HepG2 (cell line): ENCODE data around the gene SLC6A7. TPM values are rescaled to one million over a fixed set of nuclear protein-coding genes. Genes with fewer than 3 reads are reported as not detected.
A peak's percentile ranks its signal among the peaks of the same experiment; 100 is the strongest.

Source experiments
- AKAP8 ChIP-seq: sonication (generic); formaldehyde crosslinking; IDR thresholded peaks from 2 replicates; pipeline ENCODE4 v1.5.1; 2020; ENCODE audit warnings: mild to moderate bottlenecking, missing genetic modification reagents
- CCDC6 ChIP-seq: sonication (generic); formaldehyde crosslinking; IDR thresholded peaks from 2 replicates; pipeline ENCODE4 v1.8.1; 2022; ENCODE audit warnings: mild to moderate bottlenecking, missing genetic modification reagents, moderate library complexity
- FOXK2 ChIP-seq: fragments of 450-650 bp; IDR thresholded peaks from 2 replicates; pipeline ENCODE4 v1.6.1; 2016
- HNRNPLL ChIP-seq: fragments of 200-400 bp; formaldehyde crosslinking; IDR thresholded peaks from 2 replicates; pipeline ENCODE4 v1.6.1; 2017; ENCODE audit warnings: mild to moderate bottlenecking, low read depth, low read length; ENCODE audit not compliant: poor library complexity, severe bottlenecking
- MLLT10 ChIP-seq: sonication (generic); formaldehyde crosslinking; IDR thresholded peaks from 2 replicates; pipeline ENCODE4 v1.4.0; 2020; ENCODE audit warnings: missing genetic modification reagents
- POGZ ChIP-seq: sonication (generic); formaldehyde crosslinking; IDR thresholded peaks from 2 replicates; pipeline ENCODE4 v1.4.0; 2020; ENCODE audit warnings: mild to moderate bottlenecking, missing genetic modification reagents
- PPARG ChIP-seq: conservative IDR thresholded peaks from 2 replicates; pipeline ENCODE4 v1.6.1; 2016; ENCODE audit warnings: missing biosample characterization, missing genetic modification reagents
- RELA ChIP-seq: sonication (generic); formaldehyde crosslinking; IDR thresholded peaks from 2 replicates; pipeline ENCODE4 v1.4.0; 2020; ENCODE audit warnings: missing genetic modification reagents
- RFX1 ChIP-seq: fragments of 450-650 bp; IDR thresholded peaks from 2 replicates; pipeline ENCODE4 v1.6.1; 2017
- SMARCE1 ChIP-seq: fragments of 450-650 bp; IDR thresholded peaks from 2 replicates; pipeline ENCODE4 v1.6.1; 2017; ENCODE audit warnings: borderline replicate concordance
- ZKSCAN5 ChIP-seq: sonication (generic); formaldehyde crosslinking; IDR thresholded peaks from 2 replicates; pipeline ENCODE4 v1.5.1; 2020; ENCODE audit warnings: mild to moderate bottlenecking, missing genetic modification reagents
- ZNF256 ChIP-seq: sonication (generic); formaldehyde crosslinking; conservative IDR thresholded peaks from 2 replicates; pipeline ENCODE4 v1.4.0; 2020; ENCODE audit warnings: missing genetic modification reagents
- polyA plus RNA-seq, 8 experiments: library from polyadenylated mRNA; depleted of rRNA in 3 of 8; stranded (reverse) in 7 of 8; unstranded in 1 of 8; fragments of >200 nt; fragmentation: Illumina TruSeq in 4 of 8; extraction: Trizol in 4 of 8; gene quantifications; 2 replicates each; pipeline versions ENCODE4 v1.2.1 to v1.2.3, GENCODE V29; 2011 to 2016; ENCODE audit warnings: low read depth in 4 of 8, missing spikeins in 1 of 8, mixed read lengths in 1 of 8; ENCODE audit not compliant: insufficient read depth in 1 of 8
- total RNA-seq, 5 experiments: library from RNA; depleted of rRNA; stranded (reverse); fragments of >200 nt; fragmentation: Illumina TruSeq; extraction: Trizol; gene quantifications; 2 replicates each; pipeline ENCODE4 v1.2.3, GENCODE V29; 2016; ENCODE audit warnings: low read depth in 1 of 5
- TF ChIP-seq, protein P1 (sequence below): sonication (generic); formaldehyde crosslinking; IDR thresholded peaks from 2 replicates; pipeline ENCODE4 v1.5.1; 2020; ENCODE audit warnings: missing genetic modification reagents, mild to moderate bottlenecking, borderline replicate concordance
- TF ChIP-seq, protein P2 (sequence below): sonication (generic); formaldehyde crosslinking; IDR thresholded peaks from 2 replicates; pipeline ENCODE4 v1.8.0; 2022; ENCODE audit warnings: missing genetic modification reagents, mild to moderate bottlenecking, borderline replicate concordance
- TF ChIP-seq, protein P3 (sequence below): sonication (generic); formaldehyde crosslinking; IDR thresholded peaks from 2 replicates; pipeline ENCODE4 v1.8.1; 2023; ENCODE audit warnings: mild to moderate bottlenecking, inconsistent platforms, moderate library complexity, missing genetic modification reagents, borderline replicate concordance
- TF ChIP-seq, protein P4 (sequence below): sonication (generic); formaldehyde crosslinking; IDR thresholded peaks from 2 replicates; pipeline ENCODE4 v1.4.0; 2020; ENCODE audit warnings: low read depth, mild to moderate bottlenecking, missing genetic modification reagents
- TF ChIP-seq, protein P5 (sequence below): sonication (generic); formaldehyde crosslinking; IDR thresholded peaks from 2 replicates; pipeline ENCODE4 v1.4.0; 2020; ENCODE audit warnings: mild to moderate bottlenecking, missing genetic modification reagents

The SLC6A7 gene
- total and polyA plus RNA-seq, 2 of the 13 experiments (the other 11 are each of a cell fraction or from before 2014, with no cell fraction given), result not detected

DNA sequence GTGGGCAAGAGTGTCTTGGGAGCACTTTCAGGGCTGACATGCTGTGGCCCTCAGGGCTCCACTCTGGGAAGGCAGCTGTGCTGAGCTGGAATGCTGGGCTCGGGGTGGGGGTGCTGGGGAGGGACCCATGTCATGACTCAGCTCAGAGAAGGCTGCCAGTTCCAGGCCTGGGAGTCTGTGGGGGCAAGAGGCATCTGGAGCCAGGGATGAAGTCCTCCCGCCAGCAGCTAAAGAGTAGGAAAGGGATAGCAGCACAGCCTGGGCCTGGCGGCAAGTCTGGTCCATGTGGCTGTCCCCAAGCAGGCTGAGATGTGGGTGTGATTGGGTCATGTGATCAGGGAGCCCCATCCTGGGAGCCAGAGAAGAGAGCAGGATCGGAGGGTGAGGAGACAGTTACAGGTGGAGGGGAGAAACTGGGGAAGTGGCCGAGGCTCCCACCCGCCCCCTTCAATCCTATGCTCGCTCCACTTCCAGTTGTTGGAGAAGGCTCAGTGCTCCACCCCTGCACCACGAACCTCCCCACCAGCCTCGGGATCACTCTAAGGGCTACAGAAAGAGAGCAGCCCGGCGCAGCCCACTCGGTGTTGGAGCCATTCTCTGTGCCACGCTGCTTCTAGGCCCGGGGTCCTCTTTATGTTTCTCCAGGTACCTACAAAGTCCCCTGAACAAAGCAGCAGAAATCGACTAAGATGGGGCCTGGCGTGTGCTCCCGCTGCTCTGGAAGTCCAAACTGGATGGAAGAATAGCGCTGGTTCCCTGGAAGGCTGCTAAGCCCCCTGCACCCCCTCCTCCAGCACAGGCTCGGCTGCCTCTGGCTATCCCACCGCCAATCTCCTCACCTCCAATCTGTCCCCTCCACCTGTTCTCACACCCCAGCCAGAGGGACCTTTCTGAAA is 46.3 kb upstream of the SLC6A7 start (continued):
- TF ChIP-seq, protein P1, sequence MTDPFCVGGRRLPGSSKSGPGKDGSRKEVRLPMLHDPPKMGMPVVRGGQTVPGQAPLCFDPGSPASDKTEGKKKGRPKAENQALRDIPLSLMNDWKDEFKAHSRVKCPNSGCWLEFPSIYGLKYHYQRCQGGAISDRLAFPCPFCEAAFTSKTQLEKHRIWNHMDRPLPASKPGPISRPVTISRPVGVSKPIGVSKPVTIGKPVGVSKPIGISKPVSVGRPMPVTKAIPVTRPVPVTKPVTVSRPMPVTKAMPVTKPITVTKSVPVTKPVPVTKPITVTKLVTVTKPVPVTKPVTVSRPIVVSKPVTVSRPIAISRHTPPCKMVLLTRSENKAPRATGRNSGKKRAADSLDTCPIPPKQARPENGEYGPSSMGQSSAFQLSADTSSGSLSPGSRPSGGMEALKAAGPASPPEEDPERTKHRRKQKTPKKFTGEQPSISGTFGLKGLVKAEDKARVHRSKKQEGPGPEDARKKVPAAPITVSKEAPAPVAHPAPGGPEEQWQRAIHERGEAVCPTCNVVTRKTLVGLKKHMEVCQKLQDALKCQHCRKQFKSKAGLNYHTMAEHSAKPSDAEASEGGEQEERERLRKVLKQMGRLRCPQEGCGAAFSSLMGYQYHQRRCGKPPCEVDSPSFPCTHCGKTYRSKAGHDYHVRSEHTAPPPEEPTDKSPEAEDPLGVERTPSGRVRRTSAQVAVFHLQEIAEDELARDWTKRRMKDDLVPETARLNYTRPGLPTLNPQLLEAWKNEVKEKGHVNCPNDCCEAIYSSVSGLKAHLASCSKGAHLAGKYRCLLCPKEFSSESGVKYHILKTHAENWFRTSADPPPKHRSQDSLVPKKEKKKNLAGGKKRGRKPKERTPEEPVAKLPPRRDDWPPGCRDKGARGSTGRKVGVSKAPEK (CRISPR knock-in tag), result no peak
- TF ChIP-seq ZKSCAN5 (CRISPR knock-in tag) (no peak), AKAP8 (CRISPR knock-in tag) (0 out of 2 replicates have a peak, but pooled peaks have one; percentile 40), ZNF256 (CRISPR knock-in tag) (no peak), RELA (CRISPR knock-in tag) (no peak), MLLT10 (CRISPR knock-in tag) (no peak), PPARG (CRISPR knock-in tag) (no peak), RFX1 (no peak), HNRNPLL (no peak), POGZ (CRISPR knock-in tag) (no peak), SMARCE1 (no peak), FOXK2 (no peak), CCDC6 (no peak)
- TF ChIP-seq, protein P2, sequence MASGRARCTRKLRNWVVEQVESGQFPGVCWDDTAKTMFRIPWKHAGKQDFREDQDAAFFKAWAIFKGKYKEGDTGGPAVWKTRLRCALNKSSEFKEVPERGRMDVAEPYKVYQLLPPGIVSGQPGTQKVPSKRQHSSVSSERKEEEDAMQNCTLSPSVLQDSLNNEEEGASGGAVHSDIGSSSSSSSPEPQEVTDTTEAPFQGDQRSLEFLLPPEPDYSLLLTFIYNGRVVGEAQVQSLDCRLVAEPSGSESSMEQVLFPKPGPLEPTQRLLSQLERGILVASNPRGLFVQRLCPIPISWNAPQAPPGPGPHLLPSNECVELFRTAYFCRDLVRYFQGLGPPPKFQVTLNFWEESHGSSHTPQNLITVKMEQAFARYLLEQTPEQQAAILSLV, result 0 out of 2 replicates have a peak, but pooled peaks have one; percentile 20
- TF ChIP-seq, protein P3, sequence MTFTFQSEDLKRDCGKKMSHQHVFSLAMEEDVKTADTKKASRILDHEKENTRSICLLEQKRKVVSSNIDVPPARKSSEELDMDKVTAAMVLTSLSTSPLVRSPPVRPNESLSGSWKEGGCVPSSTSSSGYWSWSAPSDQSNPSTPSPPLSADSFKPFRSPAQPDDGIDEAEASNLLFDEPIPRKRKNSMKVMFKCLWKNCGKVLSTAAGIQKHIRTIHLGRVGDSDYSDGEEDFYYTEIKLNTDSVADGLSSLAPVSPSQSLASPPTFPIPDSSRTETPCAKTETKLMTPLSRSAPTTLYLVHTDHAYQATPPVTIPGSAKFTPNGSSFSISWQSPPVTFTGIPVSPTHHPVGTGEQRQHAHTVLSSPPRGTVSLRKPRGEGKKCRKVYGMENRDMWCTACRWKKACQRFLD (CRISPR knock-in tag), result no peak
- TF ChIP-seq, protein P4, sequence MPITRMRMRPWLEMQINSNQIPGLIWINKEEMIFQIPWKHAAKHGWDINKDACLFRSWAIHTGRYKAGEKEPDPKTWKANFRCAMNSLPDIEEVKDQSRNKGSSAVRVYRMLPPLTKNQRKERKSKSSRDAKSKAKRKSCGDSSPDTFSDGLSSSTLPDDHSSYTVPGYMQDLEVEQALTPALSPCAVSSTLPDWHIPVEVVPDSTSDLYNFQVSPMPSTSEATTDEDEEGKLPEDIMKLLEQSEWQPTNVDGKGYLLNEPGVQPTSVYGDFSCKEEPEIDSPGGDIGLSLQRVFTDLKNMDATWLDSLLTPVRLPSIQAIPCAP, result no peak
- TF ChIP-seq, protein P5, sequence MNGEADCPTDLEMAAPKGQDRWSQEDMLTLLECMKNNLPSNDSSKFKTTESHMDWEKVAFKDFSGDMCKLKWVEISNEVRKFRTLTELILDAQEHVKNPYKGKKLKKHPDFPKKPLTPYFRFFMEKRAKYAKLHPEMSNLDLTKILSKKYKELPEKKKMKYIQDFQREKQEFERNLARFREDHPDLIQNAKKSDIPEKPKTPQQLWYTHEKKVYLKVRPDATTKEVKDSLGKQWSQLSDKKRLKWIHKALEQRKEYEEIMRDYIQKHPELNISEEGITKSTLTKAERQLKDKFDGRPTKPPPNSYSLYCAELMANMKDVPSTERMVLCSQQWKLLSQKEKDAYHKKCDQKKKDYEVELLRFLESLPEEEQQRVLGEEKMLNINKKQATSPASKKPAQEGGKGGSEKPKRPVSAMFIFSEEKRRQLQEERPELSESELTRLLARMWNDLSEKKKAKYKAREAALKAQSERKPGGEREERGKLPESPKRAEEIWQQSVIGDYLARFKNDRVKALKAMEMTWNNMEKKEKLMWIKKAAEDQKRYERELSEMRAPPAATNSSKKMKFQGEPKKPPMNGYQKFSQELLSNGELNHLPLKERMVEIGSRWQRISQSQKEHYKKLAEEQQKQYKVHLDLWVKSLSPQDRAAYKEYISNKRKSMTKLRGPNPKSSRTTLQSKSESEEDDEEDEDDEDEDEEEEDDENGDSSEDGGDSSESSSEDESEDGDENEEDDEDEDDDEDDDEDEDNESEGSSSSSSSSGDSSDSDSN (CRISPR knock-in tag), result peak; percentile 41; the same call in 1 of the 2 replicates
